GM23338 (cell line): ENCODE data around the gene EPB41L4A. TPM values are rescaled to one million over a fixed set of nuclear protein-coding genes. Genes with fewer than 3 reads are reported as not detected.
"Not testable (repeated sequence)": the region's sequence is repeated elsewhere in the genome, so short reads cannot be mapped to it uniquely, and the experiment has no call there.

Experiments used
- ATAC-seq: fragments of 200-7000 bp; cut with Tn5 transposase; 3 replicates; pipeline ENCODE4 v1.9.1; 2020
- DNase-seq: peaks from one replicate; pipeline ENCODE4 v3.0.0-alpha.2; 2015; ENCODE audit warnings: low spot score
- H2AFZ ChIP-seq: fragments of 200-600 bp; sonication (generic); 2 replicates; pipeline ENCODE4 v1.8.0; 2016; ENCODE audit warnings: antibody characterized with exemption, mild to moderate bottlenecking, moderate library complexity
- H3F3A ChIP-seq: fragments of 200-600 bp; sonication (generic); replicated peaks from 2 replicates; pipeline ENCODE4 v1.8.0; 2017; ENCODE audit warnings: antibody characterized with exemption, mixed run types, low read depth
- H3K27ac ChIP-seq: fragments of 200-600 bp; sonication (generic); 2 replicates; pipeline ENCODE4 v1.6.1; 2016; ENCODE audit warnings: low read depth
- H3K27me3 ChIP-seq: fragments of 200-600 bp; sonication (generic); 2 replicates; pipeline ENCODE4 v1.8.0; 2016; ENCODE audit warnings: mild to moderate bottlenecking, mixed run types, moderate library complexity; ENCODE audit not compliant: insufficient read depth
- H3K36me3 ChIP-seq: fragments of 200-600 bp; sonication (generic); 2 replicates; pipeline ENCODE4 v1.8.0; 2016; ENCODE audit warnings: mild to moderate bottlenecking; ENCODE audit not compliant: insufficient read depth
- H3K4me1 ChIP-seq: fragments of 200-600 bp; sonication (generic); 2 replicates; pipeline ENCODE4 v1.8.0; 2016; ENCODE audit warnings: mild to moderate bottlenecking, moderate library complexity; ENCODE audit not compliant: insufficient read depth
- H3K4me2 ChIP-seq: fragments of 200-600 bp; sonication (generic); 2 replicates; pipeline ENCODE4 v1.7.1; 2017; ENCODE audit warnings: mixed run types
- H3K4me3 ChIP-seq: fragments of 200-600 bp; sonication (generic); 2 replicates; pipeline ENCODE4 v1.6.1; 2016; ENCODE audit warnings: mixed run types
- H3K79me2 ChIP-seq: fragments of 200-600 bp; sonication (generic); replicated peaks from 2 replicates; pipeline ENCODE4 v1.8.0; 2017; ENCODE audit warnings: mild to moderate bottlenecking; ENCODE audit not compliant: insufficient read depth
- H3K9me2 ChIP-seq: fragments of 200-600 bp; sonication (generic); 2 replicates; pipeline ENCODE4 v1.8.0; 2017; ENCODE audit not compliant: insufficient read depth
- H4K20me1 ChIP-seq: fragments of 200-600 bp; sonication (generic); replicated peaks from 2 replicates; pipeline ENCODE4 v1.8.0; 2017; ENCODE audit warnings: mild to moderate bottlenecking; ENCODE audit not compliant: insufficient read depth
- H3K27ac Mint-ChIP-seq: 2 replicates; pipeline ENCODE4 v1.8.0; 2020; ENCODE audit warnings: inconsistent platforms, mild to moderate bottlenecking, moderate library complexity, mixed read lengths
- H3K27me3 Mint-ChIP-seq: 3 replicates; pipeline ENCODE4 v1.8.0; 2022; ENCODE audit warnings: low read depth, mild to moderate bottlenecking, moderate library complexity, mixed read lengths, inconsistent platforms; ENCODE audit not compliant: insufficient read depth, poor library complexity
- H3K36me3 Mint-ChIP-seq: 3 replicates; pipeline ENCODE4 v1.8.0; 2021; ENCODE audit warnings: low read depth, mild to moderate bottlenecking, inconsistent platforms, moderate library complexity, mixed read lengths
- H3K4me1 Mint-ChIP-seq: 3 replicates; pipeline ENCODE4 v1.8.0; 2020; ENCODE audit warnings: mild to moderate bottlenecking, inconsistent platforms, mixed read lengths
- H3K4me3 Mint-ChIP-seq: 3 replicates; pipeline ENCODE4 v1.8.0; 2021; ENCODE audit warnings: moderate library complexity, mild to moderate bottlenecking, inconsistent platforms, mixed read lengths
- H3K9me3 Mint-ChIP-seq: 3 replicates; pipeline ENCODE4 v1.8.0; 2020; ENCODE audit warnings: moderate library complexity, mild to moderate bottlenecking, inconsistent platforms, mixed read lengths
- CREB1 ChIP-seq: fragments of 250-450 bp; sonication (Bioruptor Pico); IDR thresholded peaks from 2 replicates; pipeline ENCODE4 v1.5.0; 2020; ENCODE audit warnings: low read depth, mild to moderate bottlenecking, moderate library complexity
- EZH2 ChIP-seq: fragments of 200-600 bp; sonication (generic); IDR thresholded peaks from one replicate; pipeline ENCODE4 v1.8.0; 2017; ENCODE audit warnings: antibody characterized with exemption, mild to moderate bottlenecking, low read depth; ENCODE audit not compliant: unreplicated experiment
- EZH2phosphoT487 ChIP-seq: fragments of 200-600 bp; sonication (generic); IDR thresholded peaks from one replicate; pipeline ENCODE4 v1.8.1; 2018; ENCODE audit warnings: antibody characterized with exemption; ENCODE audit not compliant: unreplicated experiment
- NANOG ChIP-seq: IDR thresholded peaks from 2 replicates; pipeline ENCODE4 v1.6.1; 2016; ENCODE audit warnings: antibody characterized with exemption, borderline replicate concordance
- POLR2AphosphoS5 ChIP-seq: IDR thresholded peaks from 2 replicates; pipeline ENCODE4 v1.6.1; 2016; ENCODE audit warnings: antibody characterized with exemption, low read depth
- STAT1 ChIP-seq: IDR thresholded peaks from one replicate; pipeline ENCODE4 v1.6.1; 2016; ENCODE audit warnings: antibody characterized with exemption; ENCODE audit not compliant: unreplicated experiment
- ZNF331 ChIP-seq: fragments of 250-450 bp; sonication (Bioruptor Pico); IDR thresholded peaks from 2 replicates; pipeline ENCODE4 v1.5.0; 2020; ENCODE audit warnings: low read depth, mild to moderate bottlenecking, moderate library complexity
- polyA plus RNA-seq: library from polyadenylated mRNA; unstranded; fragments of >200 nt; fragmentation: Nextera tagmentation; extraction: Ambion mirVana; gene quantifications from 2 replicates; pipeline ENCODE4 v1.2.1, GENCODE V29; 2016
- total RNA-seq: library from RNA; depleted of rRNA; stranded (reverse); fragments of >200 nt; shearing (Covaris generic); gene quantifications from 2 replicates; pipeline ENCODE4 v1.2.3, GENCODE V29; 2014
- TF ChIP-seq, protein P1 (sequence below), 2 experiments: fragments of 200-600 bp in 1 of 2; sonication (generic) in 1 of 2; conservative IDR thresholded peaks; 2 replicates each; pipeline versions ENCODE4 v1.5.1 to v1.6.1; 2016 to 2017; ENCODE audit warnings: antibody characterized with exemption in 2 of 2, low read depth in 2 of 2, mild to moderate bottlenecking in 2 of 2, moderate library complexity in 1 of 2
- TF ChIP-seq, protein P2 (sequence below): fragments of 250-450 bp; sonication (Bioruptor Pico); IDR thresholded peaks from 2 replicates; pipeline ENCODE4 v1.5.0; 2020; ENCODE audit warnings: mild to moderate bottlenecking, moderate library complexity
- TF ChIP-seq, protein P3 (sequence below): IDR thresholded peaks from one replicate; pipeline ENCODE4 v1.6.1; 2018; ENCODE audit warnings: antibody characterized with exemption; ENCODE audit not compliant: unreplicated experiment

EPB41L4A gene
- total and polyA plus RNA-seq, 2 experiments from 2014 or later, result 5.7 to 6.0 TPM

DNA sequence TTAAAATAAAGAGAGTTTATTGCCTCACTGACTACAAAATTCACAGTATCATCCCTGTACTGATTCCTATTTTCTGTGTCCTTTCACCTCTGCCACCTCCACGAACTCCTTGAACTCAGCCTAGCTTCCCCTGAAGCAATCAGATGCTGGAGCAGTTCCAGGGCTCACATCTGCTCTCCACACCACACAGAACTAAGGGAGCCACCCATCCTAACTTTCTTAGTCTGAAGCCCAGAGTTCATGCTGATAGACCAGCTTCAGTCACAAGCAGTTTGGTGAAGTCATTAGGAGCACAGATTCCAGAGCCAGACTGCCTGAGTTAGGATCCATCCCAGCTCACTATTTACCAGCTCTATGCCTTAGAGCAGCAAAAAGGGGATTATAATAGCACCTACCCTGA is 15.6 kb upstream of the EPB41L4A start:
- Mint-ChIP-seq H3K36me3 (peaks cover 6% of the 10 kb centered on the region; the same call in 2 of the 3 replicates), H3K27ac (no peak overlapping the region), H3K4me1 (no peaks in the 10 kb centered on the region), H3K27me3 (peaks cover 2% of the 10 kb centered on the region), H3K4me3 (no peak overlapping the region), H3K9me3 (peaks cover 25% of the 10 kb centered on the region)
- no peak for DNase-seq
- Histone ChIP-seq H3K4me3 (no peak overlapping the region), H3K4me2 (no peak overlapping the region), H2AFZ (no peak overlapping the region), H3K79me2 (no peaks in the 10 kb centered on the region), H3K27ac (no peak overlapping the region), H3K27me3 (no peaks in the 10 kb centered on the region), H3K9me2 (no peaks in the 10 kb centered on the region; the same call in 1 of the 2 replicates), H3F3A (no peaks in the 10 kb centered on the region), H3K4me1 (no peaks in the 10 kb centered on the region), H3K36me3 (no peaks in the 10 kb centered on the region), H4K20me1 (no peaks in the 10 kb centered on the region)
- no peak for TF ChIP-seq STAT1
- TF ChIP-seq NANOG, result no peak
- TF ChIP-seq EZH2phosphoT487, result no peak
- TF ChIP-seq ZNF331 (CRISPR knock-in tag), result no peak
- TF ChIP-seq EZH2, result no peak
- TF ChIP-seq POLR2AphosphoS5, result no peak
- TF ChIP-seq CREB1, result no peak
- TF ChIP-seq, protein P1, sequence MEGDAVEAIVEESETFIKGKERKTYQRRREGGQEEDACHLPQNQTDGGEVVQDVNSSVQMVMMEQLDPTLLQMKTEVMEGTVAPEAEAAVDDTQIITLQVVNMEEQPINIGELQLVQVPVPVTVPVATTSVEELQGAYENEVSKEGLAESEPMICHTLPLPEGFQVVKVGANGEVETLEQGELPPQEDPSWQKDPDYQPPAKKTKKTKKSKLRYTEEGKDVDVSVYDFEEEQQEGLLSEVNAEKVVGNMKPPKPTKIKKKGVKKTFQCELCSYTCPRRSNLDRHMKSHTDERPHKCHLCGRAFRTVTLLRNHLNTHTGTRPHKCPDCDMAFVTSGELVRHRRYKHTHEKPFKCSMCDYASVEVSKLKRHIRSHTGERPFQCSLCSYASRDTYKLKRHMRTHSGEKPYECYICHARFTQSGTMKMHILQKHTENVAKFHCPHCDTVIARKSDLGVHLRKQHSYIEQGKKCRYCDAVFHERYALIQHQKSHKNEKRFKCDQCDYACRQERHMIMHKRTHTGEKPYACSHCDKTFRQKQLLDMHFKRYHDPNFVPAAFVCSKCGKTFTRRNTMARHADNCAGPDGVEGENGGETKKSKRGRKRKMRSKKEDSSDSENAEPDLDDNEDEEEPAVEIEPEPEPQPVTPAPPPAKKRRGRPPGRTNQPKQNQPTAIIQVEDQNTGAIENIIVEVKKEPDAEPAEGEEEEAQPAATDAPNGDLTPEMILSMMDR (conservative IDR thresholded peaks at IDR 0.05; ENCODE audit: low read depth in 2 of 2), result no peak
- TF ChIP-seq, protein P2, sequence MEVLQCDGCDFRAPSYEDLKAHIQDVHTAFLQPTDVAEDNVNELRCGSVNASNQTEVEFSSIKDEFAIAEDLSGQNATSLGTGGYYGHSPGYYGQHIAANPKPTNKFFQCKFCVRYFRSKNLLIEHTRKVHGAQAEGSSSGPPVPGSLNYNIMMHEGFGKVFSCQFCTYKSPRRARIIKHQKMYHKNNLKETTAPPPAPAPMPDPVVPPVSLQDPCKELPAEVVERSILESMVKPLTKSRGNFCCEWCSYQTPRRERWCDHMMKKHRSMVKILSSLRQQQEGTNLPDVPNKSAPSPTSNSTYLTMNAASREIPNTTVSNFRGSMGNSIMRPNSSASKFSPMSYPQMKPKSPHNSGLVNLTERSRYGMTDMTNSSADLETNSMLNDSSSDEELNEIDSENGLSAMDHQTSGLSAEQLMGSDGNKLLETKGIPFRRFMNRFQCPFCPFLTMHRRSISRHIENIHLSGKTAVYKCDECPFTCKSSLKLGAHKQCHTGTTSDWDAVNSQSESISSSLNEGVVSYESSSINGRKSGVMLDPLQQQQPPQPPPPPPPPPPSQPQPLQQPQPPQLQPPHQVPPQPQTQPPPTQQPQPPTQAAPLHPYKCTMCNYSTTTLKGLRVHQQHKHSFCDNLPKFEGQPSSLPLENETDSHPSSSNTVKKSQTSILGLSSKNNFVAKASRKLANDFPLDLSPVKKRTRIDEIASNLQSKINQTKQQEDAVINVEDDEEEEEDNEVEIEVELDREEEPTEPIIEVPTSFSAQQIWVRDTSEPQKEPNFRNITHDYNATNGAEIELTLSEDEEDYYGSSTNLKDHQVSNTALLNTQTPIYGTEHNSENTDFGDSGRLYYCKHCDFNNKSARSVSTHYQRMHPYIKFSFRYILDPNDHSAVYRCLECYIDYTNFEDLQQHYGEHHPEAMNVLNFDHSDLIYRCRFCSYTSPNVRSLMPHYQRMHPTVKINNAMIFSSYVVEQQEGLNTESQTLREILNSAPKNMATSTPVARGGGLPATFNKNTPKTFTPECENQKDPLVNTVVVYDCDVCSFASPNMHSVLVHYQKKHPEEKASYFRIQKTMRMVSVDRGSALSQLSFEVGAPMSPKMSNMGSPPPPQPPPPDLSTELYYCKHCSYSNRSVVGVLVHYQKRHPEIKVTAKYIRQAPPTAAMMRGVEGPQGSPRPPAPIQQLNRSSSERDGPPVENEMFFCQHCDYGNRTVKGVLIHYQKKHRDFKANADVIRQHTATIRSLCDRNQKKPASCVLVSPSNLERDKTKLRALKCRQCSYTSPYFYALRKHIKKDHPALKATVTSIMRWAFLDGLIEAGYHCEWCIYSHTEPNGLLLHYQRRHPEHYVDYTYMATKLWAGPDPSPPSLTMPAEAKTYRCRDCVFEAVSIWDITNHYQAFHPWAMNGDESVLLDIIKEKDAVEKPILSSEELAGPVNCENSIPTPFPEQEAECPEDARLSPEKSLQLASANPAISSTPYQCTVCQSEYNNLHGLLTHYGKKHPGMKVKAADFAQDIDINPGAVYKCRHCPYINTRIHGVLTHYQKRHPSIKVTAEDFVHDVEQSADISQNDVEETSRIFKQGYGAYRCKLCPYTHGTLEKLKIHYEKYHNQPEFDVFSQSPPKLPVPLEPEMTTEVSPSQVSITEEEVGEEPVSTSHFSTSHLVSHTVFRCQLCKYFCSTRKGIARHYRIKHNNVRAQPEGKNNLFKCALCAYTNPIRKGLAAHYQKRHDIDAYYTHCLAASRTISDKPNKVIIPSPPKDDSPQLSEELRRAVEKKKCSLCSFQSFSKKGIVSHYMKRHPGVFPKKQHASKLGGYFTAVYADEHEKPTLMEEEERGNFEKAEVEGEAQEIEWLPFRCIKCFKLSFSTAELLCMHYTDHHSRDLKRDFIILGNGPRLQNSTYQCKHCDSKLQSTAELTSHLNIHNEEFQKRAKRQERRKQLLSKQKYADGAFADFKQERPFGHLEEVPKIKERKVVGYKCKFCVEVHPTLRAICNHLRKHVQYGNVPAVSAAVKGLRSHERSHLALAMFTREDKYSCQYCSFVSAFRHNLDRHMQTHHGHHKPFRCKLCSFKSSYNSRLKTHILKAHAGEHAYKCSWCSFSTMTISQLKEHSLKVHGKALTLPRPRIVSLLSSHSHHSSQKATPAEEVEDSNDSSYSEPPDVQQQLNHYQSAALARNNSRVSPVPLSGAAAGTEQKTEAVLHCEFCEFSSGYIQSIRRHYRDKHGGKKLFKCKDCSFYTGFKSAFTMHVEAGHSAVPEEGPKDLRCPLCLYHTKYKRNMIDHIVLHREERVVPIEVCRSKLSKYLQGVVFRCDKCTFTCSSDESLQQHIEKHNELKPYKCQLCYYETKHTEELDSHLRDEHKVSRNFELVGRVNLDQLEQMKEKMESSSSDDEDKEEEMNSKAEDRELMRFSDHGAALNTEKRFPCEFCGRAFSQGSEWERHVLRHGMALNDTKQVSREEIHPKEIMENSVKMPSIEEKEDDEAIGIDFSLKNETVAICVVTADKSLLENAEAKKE (CRISPR knock-in tag), result no peak
- TF ChIP-seq, protein P3, sequence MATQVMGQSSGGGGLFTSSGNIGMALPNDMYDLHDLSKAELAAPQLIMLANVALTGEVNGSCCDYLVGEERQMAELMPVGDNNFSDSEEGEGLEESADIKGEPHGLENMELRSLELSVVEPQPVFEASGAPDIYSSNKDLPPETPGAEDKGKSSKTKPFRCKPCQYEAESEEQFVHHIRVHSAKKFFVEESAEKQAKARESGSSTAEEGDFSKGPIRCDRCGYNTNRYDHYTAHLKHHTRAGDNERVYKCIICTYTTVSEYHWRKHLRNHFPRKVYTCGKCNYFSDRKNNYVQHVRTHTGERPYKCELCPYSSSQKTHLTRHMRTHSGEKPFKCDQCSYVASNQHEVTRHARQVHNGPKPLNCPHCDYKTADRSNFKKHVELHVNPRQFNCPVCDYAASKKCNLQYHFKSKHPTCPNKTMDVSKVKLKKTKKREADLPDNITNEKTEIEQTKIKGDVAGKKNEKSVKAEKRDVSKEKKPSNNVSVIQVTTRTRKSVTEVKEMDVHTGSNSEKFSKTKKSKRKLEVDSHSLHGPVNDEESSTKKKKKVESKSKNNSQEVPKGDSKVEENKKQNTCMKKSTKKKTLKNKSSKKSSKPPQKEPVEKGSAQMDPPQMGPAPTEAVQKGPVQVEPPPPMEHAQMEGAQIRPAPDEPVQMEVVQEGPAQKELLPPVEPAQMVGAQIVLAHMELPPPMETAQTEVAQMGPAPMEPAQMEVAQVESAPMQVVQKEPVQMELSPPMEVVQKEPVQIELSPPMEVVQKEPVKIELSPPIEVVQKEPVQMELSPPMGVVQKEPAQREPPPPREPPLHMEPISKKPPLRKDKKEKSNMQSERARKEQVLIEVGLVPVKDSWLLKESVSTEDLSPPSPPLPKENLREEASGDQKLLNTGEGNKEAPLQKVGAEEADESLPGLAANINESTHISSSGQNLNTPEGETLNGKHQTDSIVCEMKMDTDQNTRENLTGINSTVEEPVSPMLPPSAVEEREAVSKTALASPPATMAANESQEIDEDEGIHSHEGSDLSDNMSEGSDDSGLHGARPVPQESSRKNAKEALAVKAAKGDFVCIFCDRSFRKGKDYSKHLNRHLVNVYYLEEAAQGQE, result no peak
- ATAC-seq, result no peak

DNA sequence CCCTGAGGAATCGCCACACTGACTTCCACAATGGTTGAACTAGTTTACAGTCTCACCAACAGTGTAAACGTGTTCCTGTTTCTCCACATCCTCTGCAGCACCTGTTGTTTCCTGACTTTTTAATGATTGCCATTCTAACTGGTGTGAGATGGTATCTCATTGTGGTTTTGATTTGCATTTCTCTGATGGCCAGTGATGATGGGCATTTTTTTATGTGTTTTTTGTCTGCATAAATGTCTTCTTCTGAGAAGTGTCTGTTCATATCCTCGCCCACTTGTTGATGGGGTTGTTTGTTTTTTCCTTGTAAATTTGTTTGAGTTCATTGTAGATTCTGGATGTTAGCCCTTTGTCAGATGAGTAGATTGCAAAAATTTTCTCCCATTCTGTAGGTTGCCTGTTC is 7.1 kb upstream of the EPB41L4A start:
- not testable (repeated sequence) for H4K20me1 ChIP-seq, H3K4me1 ChIP-seq, H3K9me3 Mint-ChIP-seq, H2AFZ ChIP-seq, H3K27me3 Mint-ChIP-seq, DNase-seq, H3K4me1 Mint-ChIP-seq, ATAC-seq, H3K79me2 ChIP-seq, H3K36me3 Mint-ChIP-seq, H3K36me3 ChIP-seq, H3K27ac ChIP-seq, H3K4me3 ChIP-seq, H3K4me2 ChIP-seq, H3K27ac Mint-ChIP-seq, H3F3A ChIP-seq, H3K9me2 ChIP-seq, H3K4me3 Mint-ChIP-seq
- H3K27me3 ChIP-seq, result peaks cover 12% of the 10 kb centered on the region
